Spinal cord (tissue), 10 donors: ENCODE measurements around the gene HCFC1R1. TPM values are rescaled to one million over a fixed set of nuclear protein-coding genes. Genes with fewer than 3 reads are reported as not detected.

Source experiments
- DNase-seq, 6 donors: peaks; one replicate each; pipeline versions ENCODE4 v3.0.0 to v3.0.0-alpha.2; 2013 to 2015; ENCODE audit warnings: low spot score in 6 of 6, low read depth in 4 of 6
- H3K27ac ChIP-seq: one replicate; pipeline ENCODE4 v1.5.1; 2013; ENCODE audit warnings: low read depth, low read length, control low read depth
- H3K27me3 ChIP-seq: one replicate; pipeline ENCODE4 v1.6.1; 2013; ENCODE audit warnings: low read length; ENCODE audit not compliant: control insufficient read depth, insufficient read depth
- H3K36me3 ChIP-seq: one replicate; pipeline ENCODE4 v1.6.1; 2013; ENCODE audit warnings: low read length; ENCODE audit not compliant: control insufficient read depth, insufficient read depth
- H3K4me1 ChIP-seq: one replicate; pipeline ENCODE4 v1.6.1; 2013; ENCODE audit warnings: low read length; ENCODE audit not compliant: control insufficient read depth, insufficient read depth
- H3K4me3 ChIP-seq: one replicate; pipeline ENCODE4 v1.5.1; 2013; ENCODE audit warnings: low read depth, low read length, control low read depth
- H3K9me3 ChIP-seq: one replicate; pipeline ENCODE4 v1.6.1; 2013; ENCODE audit warnings: low read length; ENCODE audit not compliant: control insufficient read depth, insufficient read depth
- WGBS: methylation state at CpG from one replicate; pipeline ENCODE4 v1.1.5; 2013; ENCODE audit warnings: missing lambda C conversion rate; ENCODE audit not compliant: insufficient coverage; 5-methylcytosine and 5-hydroxymethylcytosine counted together
- polyA plus RNA-seq, 2 donors: library from polyadenylated mRNA; unstranded; fragments of 120-200 nt; gene quantifications; one replicate each; pipeline ENCODE4 v1.2.1, GENCODE V29; 2013; ENCODE audit not compliant: insufficient read length in 2 of 2
- small RNA-seq: library from RNA; depleted of rRNA; stranded (forward); fragments of <200 nt; gene quantifications from one replicate; pipeline ENCODE3, GENCODE V24; 2014; ENCODE audit warnings: low replicate concordance
- total RNA-seq, 2 donors: library from RNA; depleted of rRNA in 1 of 2; stranded (reverse); fragments of 120-200 nt in 1 of 2; fragments of >200 nt in 1 of 2; gene quantifications; one replicate each; pipeline versions ENCODE4 v1.2.3 to v1.2.4, GENCODE V29; 2013 to 2014
- donor health status: healthy.

HCFC1R1 gene
- total and polyA plus RNA-seq, 4 donors = 20.4 to 161 (median 111) TPM

DNA sequence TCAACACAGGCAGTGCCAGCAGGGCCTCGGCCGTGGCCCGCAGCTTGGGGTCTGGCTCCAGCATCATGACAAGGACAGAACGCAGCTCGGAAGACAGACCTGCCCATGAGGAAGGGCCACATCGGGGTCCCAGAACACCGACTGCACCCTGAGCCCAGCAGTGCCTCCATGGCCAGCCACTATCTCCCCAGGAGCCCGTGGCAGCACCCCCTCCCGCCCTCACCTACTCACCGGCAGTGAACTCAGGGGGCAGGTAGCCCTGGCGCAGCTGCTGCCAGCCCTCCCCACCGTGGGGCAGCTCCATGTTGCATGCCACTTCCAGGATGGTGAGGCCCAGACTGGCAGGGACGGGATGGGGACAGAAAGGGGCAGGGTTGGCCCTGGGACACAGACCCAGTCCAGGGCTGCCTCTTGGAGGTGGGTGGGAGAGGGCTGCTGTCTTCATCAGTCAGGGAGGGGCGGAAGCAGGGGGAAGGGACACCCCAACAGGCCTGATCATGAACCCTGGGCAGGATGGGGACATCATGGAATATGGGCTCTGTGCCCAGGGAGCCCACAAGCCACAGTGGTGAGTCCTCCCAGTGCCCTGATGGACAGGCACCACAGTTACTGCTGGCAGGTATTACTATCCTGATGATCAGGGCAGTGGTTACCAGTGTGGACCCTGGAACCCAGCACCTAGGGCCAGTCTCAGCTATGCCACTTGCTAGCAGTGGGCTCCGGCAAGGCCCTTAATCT is 49.3 kb downstream of the HCFC1R1 start:
- no peak for DNase-seq
- Histone ChIP-seq H3K4me1 (peaks cover 90% of the 10 kb centered on the region), H3K9me3 (no peaks in the 10 kb centered on the region), H3K27me3 (no peaks in the 10 kb centered on the region), H3K4me3 (no peak overlapping the region), H3K36me3 (peaks cover 63% of the 10 kb centered on the region), H3K27ac (no peak overlapping the region)
- 88% methylated on average over 14 of the region's 15 CpGs for WGBS

DNA sequence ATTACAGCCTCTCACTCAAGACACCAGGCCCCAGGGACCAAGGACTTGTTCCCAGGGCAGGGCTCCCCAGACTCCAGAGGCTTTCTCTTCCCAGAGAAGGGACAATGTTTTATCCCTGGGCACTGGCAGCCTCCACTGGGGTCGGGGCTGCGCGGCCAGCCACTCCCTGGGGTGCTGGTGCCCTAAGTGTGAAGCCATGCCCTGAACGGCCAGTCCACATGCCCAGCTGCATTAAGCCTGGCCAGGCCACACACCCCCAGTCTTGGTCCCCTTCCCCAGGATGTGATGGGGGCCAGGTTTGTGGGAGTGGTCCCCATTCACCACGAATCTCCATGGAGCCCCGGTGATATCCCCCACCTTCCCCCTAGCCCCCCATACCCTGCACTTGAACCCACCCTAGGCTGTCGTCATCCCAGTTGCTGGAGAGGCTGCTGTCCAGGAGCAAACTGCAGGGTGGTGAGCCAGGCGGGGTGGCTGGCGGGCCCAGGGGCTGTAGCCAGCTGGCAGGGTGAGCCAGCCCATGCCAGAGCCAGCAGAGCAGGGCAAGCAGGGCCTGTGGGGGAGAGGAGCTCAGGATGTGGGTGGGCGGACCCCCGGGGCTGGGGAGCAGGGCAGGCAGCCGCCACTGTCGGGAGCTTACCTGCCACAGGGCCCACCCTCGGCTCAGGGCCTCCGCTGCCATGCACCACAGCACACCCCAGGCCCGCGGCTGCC is 50.0 kb downstream of the HCFC1R1 start:
- H3K36me3 ChIP-seq = peaks cover 63% of the 10 kb centered on the region
- H3K27ac ChIP-seq = peak overlapping the region; percentile 84
- no peak overlapping the region for H3K4me3 ChIP-seq
- H3K27me3 ChIP-seq = peaks cover under 1% of the 10 kb centered on the region
- WGBS = 67% methylated on average over 11 of the region's 17 CpGs
- H3K4me1 ChIP-seq = peaks cover 89% of the 10 kb centered on the region
- H3K9me3 ChIP-seq = no peaks in the 10 kb centered on the region
- DNase-seq = peak in 1 of 6 donors; percentile 64

DNA sequence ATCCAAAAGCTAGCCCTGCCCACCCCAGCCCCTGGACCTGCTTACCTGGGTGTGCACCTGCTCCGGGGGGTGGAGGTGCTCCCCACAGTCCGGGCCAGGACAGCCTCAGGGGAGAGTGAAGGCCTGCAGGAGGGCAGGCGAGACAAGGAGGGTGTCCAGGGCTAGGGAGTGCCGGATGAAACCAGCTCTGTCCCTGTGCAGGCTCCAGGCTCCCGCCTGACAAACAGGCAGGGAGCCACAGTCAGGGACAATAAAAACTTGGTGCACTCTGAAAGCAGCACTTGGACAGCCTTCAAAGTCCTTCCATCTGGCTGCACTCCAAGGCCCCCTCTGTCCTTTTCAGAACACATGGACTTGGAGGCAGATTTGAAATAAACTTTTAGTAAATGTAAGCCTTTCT is 50.6 kb downstream of the HCFC1R1 start:
- Histone ChIP-seq H3K27ac (peak overlapping the region; percentile 84), H3K36me3 (peaks cover 63% of the 10 kb centered on the region), H3K4me3 (no peak overlapping the region), H3K27me3 (peaks cover 8% of the 10 kb centered on the region), H3K4me1 (peaks cover 95% of the 10 kb centered on the region), H3K9me3 (no peaks in the 10 kb centered on the region)
- 55% methylated on average over 5 of the region's 5 CpGs for WGBS
- DNase-seq = peak in 4 of 6 donors; percentile 59 to 89 (median 66)

Small RNA genes within 50 kb of the gene (small RNA-seq; reads per million reads assigned to genes)
- not detected for gene LINC00514

Other genes with a start within 250 kb of the HCFC1R1 start
- gene ELOB, start 246.7 kb downstream of the HCFC1R1 start, total RNA-seq = 100 to 1,000 TPM; 136 to 660 TPM
- gene ELOB, start 246.7 kb downstream of the HCFC1R1 start, polyA plus RNA-seq = 100 to 1,000 TPM; 480 to 554 TPM
- under 1 TPM in 1 of 2 donors, not detected in 1; 0.17 TPM for gene PRSS33, start 236.4 kb downstream of the HCFC1R1 start, total RNA-seq
- gene PRSS33, start 236.4 kb downstream of the HCFC1R1 start, polyA plus RNA-seq = under 1 TPM; 0.21 to 0.24 TPM
- not detected for gene PRSS41, start 225.5 kb downstream of the HCFC1R1 start, total RNA-seq
- gene PRSS41, start 225.5 kb downstream of the HCFC1R1 start, polyA plus RNA-seq = not detected
- gene PRSS21, start 206.7 kb downstream of the HCFC1R1 start, total RNA-seq = under 1 TPM in 1 of 2 donors, not detected in 1; 0.28 TPM
- not detected for gene PRSS21, start 206.7 kb downstream of the HCFC1R1 start, polyA plus RNA-seq
- gene ZG16B, start 193.6 kb downstream of the HCFC1R1 start, total RNA-seq = 1 to 10 TPM in 1 of 2 donors, under 1 TPM in 1; 0.59 to 2.4 TPM
- gene ZG16B, start 193.6 kb downstream of the HCFC1R1 start, polyA plus RNA-seq = under 1 TPM; 0.32 TPM
- not detected for gene PRSS22, start 165.8 kb downstream of the HCFC1R1 start, total RNA-seq
- gene PRSS22, start 165.8 kb downstream of the HCFC1R1 start, polyA plus RNA-seq = under 1 TPM in 1 of 2 donors, not detected in 1; 0.17 TPM
- 10 to 100 TPM; 28.1 to 63.1 TPM for gene FLYWCH2, start 140.7 kb downstream of the HCFC1R1 start, total RNA-seq
- 10 to 100 TPM; 59.7 to 61.8 TPM for gene FLYWCH2, start 140.7 kb downstream of the HCFC1R1 start, polyA plus RNA-seq
- 10 to 100 TPM; 17.5 to 18.2 TPM for gene FLYWCH1, start 112.0 kb downstream of the HCFC1R1 start, total RNA-seq
- gene FLYWCH1, start 112.0 kb downstream of the HCFC1R1 start, polyA plus RNA-seq = 10 to 100 TPM; 55.9 TPM
- under 1 TPM; 0.17 to 0.20 TPM for gene KREMEN2, start 59.7 kb downstream of the HCFC1R1 start, total RNA-seq
- 1 to 10 TPM; 1.4 to 1.6 TPM for gene KREMEN2, start 59.7 kb downstream of the HCFC1R1 start, polyA plus RNA-seq
- gene PAQR4, start 54.6 kb downstream of the HCFC1R1 start, total RNA-seq = 10 to 100 TPM; 22.6 to 26.4 TPM
- gene PAQR4, start 54.6 kb downstream of the HCFC1R1 start, polyA plus RNA-seq = 10 to 100 TPM; 74.0 to 82.4 TPM
- 1 to 10 TPM; 3.1 to 7.2 TPM for gene PKMYT1, start 43.5 kb downstream of the HCFC1R1 start, total RNA-seq
- 10 to 100 TPM; 20.0 to 32.6 TPM for gene PKMYT1, start 43.5 kb downstream of the HCFC1R1 start, polyA plus RNA-seq
- under 1 TPM; 0.06 to 0.20 TPM for gene CLDN9, start 11.0 kb downstream of the HCFC1R1 start, total RNA-seq
- under 1 TPM; 0.36 to 0.38 TPM for gene CLDN9, start 11.0 kb downstream of the HCFC1R1 start, polyA plus RNA-seq
- gene CLDN6, start 5.8 kb downstream of the HCFC1R1 start, total RNA-seq = under 1 TPM in 1 of 2 donors, not detected in 1; 0.28 TPM
- gene CLDN6, start 5.8 kb downstream of the HCFC1R1 start, polyA plus RNA-seq = 1 to 10 TPM in 1 of 2 donors, under 1 TPM in 1; 0.43 to 1.0 TPM
- gene TNFRSF12A, start 3.6 kb downstream of the HCFC1R1 start, total RNA-seq = 1 to 10 TPM; 5.8 to 9.9 TPM
- 1 to 10 TPM; 4.5 to 6.7 TPM for gene TNFRSF12A, start 3.6 kb downstream of the HCFC1R1 start, polyA plus RNA-seq
- 10 to 100 TPM in 1 of 2 donors, 1 to 10 TPM in 1; 7.2 to 12.5 TPM for gene THOC6, start 93 bp upstream of the HCFC1R1 start, total RNA-seq
- gene THOC6, start 93 bp upstream of the HCFC1R1 start, polyA plus RNA-seq = 10 to 100 TPM; 16.8 to 18.7 TPM
- under 1 TPM; 0.06 to 0.10 TPM for gene BICDL2, start 13.0 kb upstream of the HCFC1R1 start, total RNA-seq
- gene BICDL2, start 13.0 kb upstream of the HCFC1R1 start, polyA plus RNA-seq = under 1 TPM; 0.38 to 0.39 TPM
- gene MMP25, start 22.6 kb upstream of the HCFC1R1 start, total RNA-seq = 1 to 10 TPM; 1.2 to 1.4 TPM
- 10 to 100 TPM in 1 of 2 donors, 1 to 10 TPM in 1; 7.2 to 10.5 TPM for gene MMP25, start 22.6 kb upstream of the HCFC1R1 start, polyA plus RNA-seq
- 10 to 100 TPM in 1 of 2 donors, 1 to 10 TPM in 1; 9.0 to 11.6 TPM for gene IL32, start 41.7 kb upstream of the HCFC1R1 start, total RNA-seq
- 10 to 100 TPM; 13.4 to 20.2 TPM for gene IL32, start 41.7 kb upstream of the HCFC1R1 start, polyA plus RNA-seq
- gene ZSCAN10, start 75.4 kb upstream of the HCFC1R1 start, total RNA-seq = not detected
- not detected for gene ZSCAN10, start 75.4 kb upstream of the HCFC1R1 start, polyA plus RNA-seq
- gene ZNF205, start 88.6 kb upstream of the HCFC1R1 start, total RNA-seq = 10 to 100 TPM in 1 of 2 donors, 1 to 10 TPM in 1; 9.2 to 19.3 TPM
- gene ZNF205, start 88.6 kb upstream of the HCFC1R1 start, polyA plus RNA-seq = 10 to 100 TPM; 24.3 to 26.4 TPM
- 1 to 10 TPM; 4.2 to 5.7 TPM for gene ZNF213, start 111.1 kb upstream of the HCFC1R1 start, total RNA-seq
- 10 to 100 TPM; 28.9 to 30.2 TPM for gene ZNF213, start 111.1 kb upstream of the HCFC1R1 start, polyA plus RNA-seq
- under 1 TPM in 1 of 2 donors, not detected in 1; 0.20 TPM for gene OR1F1, start 164.3 kb upstream of the HCFC1R1 start, total RNA-seq
- 1 to 10 TPM; 1.8 to 2.4 TPM for gene OR1F1, start 164.3 kb upstream of the HCFC1R1 start, polyA plus RNA-seq
- gene ZNF200, start 211.2 kb upstream of the HCFC1R1 start, total RNA-seq = 10 to 100 TPM in 1 of 2 donors, 1 to 10 TPM in 1; 9.8 to 14.9 TPM
- gene ZNF200, start 211.2 kb upstream of the HCFC1R1 start, polyA plus RNA-seq = 10 to 100 TPM in 1 of 2 donors, 1 to 10 TPM in 1; 9.8 to 11.1 TPM
- 1 to 10 TPM in 1 of 2 donors, under 1 TPM in 1; 0.33 to 1.8 TPM for gene MEFV, start 232.7 kb upstream of the HCFC1R1 start, total RNA-seq
- under 1 TPM; 0.29 to 0.36 TPM for gene MEFV, start 232.7 kb upstream of the HCFC1R1 start, polyA plus RNA-seq